B cell (primary cell): ENCODE results near the gene TAF8. TPM values are rescaled to one million over a fixed set of nuclear protein-coding genes. Genes with fewer than 3 reads are reported as not detected.
"Not testable (repeated sequence)": the region's sequence is repeated elsewhere in the genome, so short reads cannot be mapped to it uniquely, and the experiment has no call there.

ENCODE experiments used
- ATAC-seq: fragments of 200-7000 bp; cut with Tn5 transposase; one replicate; pipeline ENCODE4 v1.10.0; 2021; ENCODE audit warnings: low read depth, mild to moderate bottlenecking, moderate number of reproducible peaks, moderate library complexity
- CTCF ChIA-PET: fragments of 350-600 bp; sonication (Branson Sonifier 250); formaldehyde crosslinking; loops from one replicate; lab custom pipeline; 2021; ENCODE audit warnings: antibody characterized with exemption, inconsistent platforms; lab: Charles Lee
- POLR2A ChIA-PET: fragments of 350-600 bp; sonication (Branson Sonifier 250); formaldehyde crosslinking; loops from one replicate; lab custom pipeline; 2021; ENCODE audit warnings: antibody characterized with exemption; lab: Charles Lee
- DNase-seq: peaks from one replicate; pipeline ENCODE4 v3.0.0; 2013
- H2AFZ ChIP-seq: 2 replicates; pipeline ENCODE4 v1.6.1; 2012; ENCODE audit warnings: mild to moderate bottlenecking, low read depth, low read length; ENCODE audit not compliant: insufficient read depth, poor library complexity, severe bottlenecking
- H3K27ac ChIP-seq, 2 donors: 1 replicate in 1 of 2; 2 replicates in 1 of 2; pipeline ENCODE4 v1.5.1; 2012 to 2013; ENCODE audit warnings: low read length in 2 of 2, mild to moderate bottlenecking in 2 of 2, moderate library complexity in 1 of 2
- H3K27me3 ChIP-seq, 4 experiments: fragments of 200-600 bp in 1 of 4; sonication (generic) in 1 of 4; replicated peaks in 1 of 4; 1 replicate in 2 of 4; 2 replicates in 2 of 4; pipeline versions ENCODE4 v1.6.1 to v1.7.0; 2013 to 2016; ENCODE audit warnings: low read length in 3 of 4, mild to moderate bottlenecking in 2 of 4, mixed read lengths in 1 of 4, moderate library complexity in 1 of 4; ENCODE audit not compliant: insufficient read depth in 4 of 4, control insufficient read depth in 3 of 4; ENCODE audit errors: control extremely low read depth in 1 of 4
- H3K36me3 ChIP-seq, 2 experiments: replicated peaks in 1 of 2; 1 replicate in 1 of 2; 2 replicates in 1 of 2; pipeline versions ENCODE4 v1.6.1 to v1.7.1; 2013; ENCODE audit warnings: low read length in 1 of 2; ENCODE audit not compliant: insufficient read depth in 2 of 2, control insufficient read depth in 1 of 2; ENCODE audit errors: control extremely low read depth in 1 of 2, extremely low read depth in 1 of 2
- H3K4me1 ChIP-seq, 2 donors: fragments of 200-600 bp in 1 of 2; sonication (generic) in 1 of 2; 1 replicate in 1 of 2; 2 replicates in 1 of 2; pipeline versions ENCODE4 v1.5.1 to v1.6.1; 2013 to 2017; ENCODE audit warnings: low read length in 2 of 2; ENCODE audit not compliant: control insufficient read depth in 2 of 2, insufficient read depth in 2 of 2
- H3K4me2 ChIP-seq: replicated peaks from 2 replicates; pipeline ENCODE3; 2012; ENCODE audit warnings: mild to moderate bottlenecking, low read depth, low read length; ENCODE audit not compliant: poor library complexity, severe bottlenecking
- H3K4me3 ChIP-seq, 5 experiments: fragments of 200-600 bp in 1 of 5; sonication (generic) in 1 of 5; 1 replicate in 3 of 5; 2 replicates in 2 of 5; pipeline versions ENCODE4 v1.5.1 to v1.7.0; 2011 to 2016; ENCODE audit warnings: low read length in 4 of 5, mild to moderate bottlenecking in 4 of 5, low read depth in 2 of 5, control low read depth in 1 of 5, moderate library complexity in 1 of 5; ENCODE audit not compliant: insufficient read depth in 1 of 5; ENCODE audit errors: control extremely low read depth in 1 of 5, extremely low read depth in 1 of 5
- H3K79me2 ChIP-seq: fragments of 200-600 bp; sonication (generic); one replicate; pipeline ENCODE4 v1.6.0; 2016; ENCODE audit warnings: low read length; ENCODE audit not compliant: control insufficient read depth, insufficient read depth
- H3K9ac ChIP-seq: fragments of 200-600 bp; sonication (generic); 2 replicates; pipeline ENCODE4 v1.6.1; 2017; ENCODE audit warnings: mild to moderate bottlenecking, low read length, moderate library complexity
- H3K9me3 ChIP-seq, 3 donors: one replicate each; pipeline versions ENCODE4 v1.6.1 to v1.7.1; 2013; ENCODE audit warnings: low read length in 2 of 3; ENCODE audit not compliant: control insufficient read depth in 2 of 3, insufficient read depth in 1 of 3; ENCODE audit errors: control extremely low read depth in 1 of 3
- H4K20me1 ChIP-seq: 2 replicates; pipeline ENCODE4 v1.6.0; 2012; ENCODE audit warnings: mild to moderate bottlenecking, low read length; ENCODE audit not compliant: insufficient read depth, control insufficient read depth, poor library complexity, severe bottlenecking
- H3K27ac Mint-ChIP-seq: one replicate; pipeline ENCODE4 v1.8.0; 2021; ENCODE audit warnings: mixed read lengths
- H3K27me3 Mint-ChIP-seq: one replicate; pipeline ENCODE4 v1.8.0; 2021; ENCODE audit warnings: mixed read lengths
- H3K4me1 Mint-ChIP-seq: one replicate; pipeline ENCODE4 v1.8.0; 2021; ENCODE audit warnings: mixed read lengths
- H3K4me3 Mint-ChIP-seq: one replicate; pipeline ENCODE4 v1.8.0; 2021; ENCODE audit warnings: mixed read lengths
- H3K9me3 Mint-ChIP-seq: one replicate; pipeline ENCODE4 v1.8.0; 2022; ENCODE audit warnings: mixed read lengths; ENCODE audit not compliant: insufficient read depth
- EZH2 ChIP-seq: IDR thresholded peaks from 2 replicates; pipeline ENCODE4 v1.6.1; 2012; ENCODE audit warnings: borderline replicate concordance, low read depth, mild to moderate bottlenecking, moderate library complexity, low read length; ENCODE audit not compliant: insufficient read depth, poor library complexity, severe bottlenecking
- WGBS: methylation state at CpG from one replicate; pipeline ENCODE4 v1.1.5; 2013; ENCODE audit warnings: missing lambda C conversion rate; ENCODE audit not compliant: insufficient coverage; 5-methylcytosine and 5-hydroxymethylcytosine counted together
- intact Hi-C: fragments of 100-400 bp; cut with micrococcal nuclease; formaldehyde crosslinking; loops from one replicate; pipeline ENCODE4 v1.10.0; 2022
- polyA plus RNA-seq: library from polyadenylated mRNA; depleted of rRNA; stranded (reverse); fragments of >200 nt; gene quantifications from 2 replicates; pipeline ENCODE4 v1.2.3, GENCODE V29; 2012
- total RNA-seq, 2 donors: library from RNA; stranded (reverse); fragments of 120-200 nt in 1 of 2; gene quantifications; 1 replicate in 1 of 2; 2 replicates in 1 of 2; pipeline versions ENCODE4 v1.2.3 to v1.2.4, GENCODE V29; 2013 to 2022
- TF ChIP-seq, protein P1 (sequence below): fragments of 200-600 bp; IDR thresholded peaks from one replicate; pipeline ENCODE4 v1.8.0; 2022; ENCODE audit warnings: antibody characterized with exemption, mild to moderate bottlenecking

TAF8 gene
- total and polyA plus RNA-seq, 2 donors (not counting 1 experiment from before 2014, with no cell fraction given): 30.6 to 67.0 TPM

DNA sequence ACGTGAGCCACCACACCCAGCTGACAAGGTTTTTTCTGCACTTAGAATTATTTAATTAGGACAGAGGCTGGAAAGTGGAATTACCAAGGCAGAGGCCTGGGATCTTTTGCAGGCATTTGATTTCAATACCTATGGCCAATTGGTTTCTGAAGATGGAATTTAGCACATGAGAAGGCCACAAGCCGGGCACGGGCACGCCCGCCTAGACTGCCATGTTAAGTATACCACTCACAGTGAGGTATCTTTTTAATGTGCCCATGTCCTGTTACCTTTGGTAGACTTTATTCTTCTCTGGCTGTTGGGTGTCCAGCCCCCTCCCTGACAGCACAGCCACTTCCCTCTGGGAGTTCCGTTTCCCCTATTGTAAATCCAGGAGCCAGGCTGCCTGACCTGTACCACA lies 18.0 kb upstream of the TAF8 start:
- H3K9ac ChIP-seq: no peak overlapping the region
- H3K79me2 ChIP-seq: peaks cover 98% of the 10 kb centered on the region
- ATAC-seq (no peak), DNase-seq (no peak)
- POLR2A ChIA-PET: no interaction called here
- no peak overlapping the region for H3K4me3 ChIP-seq
- H3K27me3 ChIP-seq: no peaks in the 10 kb centered on the region
- WGBS: 96% methylated on average over 5 of the region's 6 CpGs
- H3K4me2 ChIP-seq: no peak overlapping the region
- intact Hi-C loops: no loop called here
- H3K27me3 Mint-ChIP-seq: no peaks in the 10 kb centered on the region
- H3K9me3 ChIP-seq: no peaks in the 10 kb centered on the region
- H3K4me1 Mint-ChIP-seq: peaks cover 57% of the 10 kb centered on the region
- no peak overlapping the region for H2AFZ ChIP-seq
- H4K20me1 ChIP-seq: peaks cover 96% of the 10 kb centered on the region
- H3K36me3 ChIP-seq: peaks cover 0 to 43% of the 10 kb centered on the region in 2 experiments
- H3K4me1 ChIP-seq: peaks cover 40 to 57% of the 10 kb centered on the region in 2 donors
- CTCF ChIA-PET: interaction anchor here (0.6 to 10.9 kb wide), 4 partner anchors 13 to 785 kb away, joined by 3 to 130 read pairs (median 4); partner anchors contain the start of gene TAF8
- peak overlapping the region; percentile 52 for H3K4me3 Mint-ChIP-seq
- peak overlapping the region; percentile 50 for H3K27ac Mint-ChIP-seq
- no peak for TF ChIP-seq EZH2
- TF ChIP-seq, protein P1, sequence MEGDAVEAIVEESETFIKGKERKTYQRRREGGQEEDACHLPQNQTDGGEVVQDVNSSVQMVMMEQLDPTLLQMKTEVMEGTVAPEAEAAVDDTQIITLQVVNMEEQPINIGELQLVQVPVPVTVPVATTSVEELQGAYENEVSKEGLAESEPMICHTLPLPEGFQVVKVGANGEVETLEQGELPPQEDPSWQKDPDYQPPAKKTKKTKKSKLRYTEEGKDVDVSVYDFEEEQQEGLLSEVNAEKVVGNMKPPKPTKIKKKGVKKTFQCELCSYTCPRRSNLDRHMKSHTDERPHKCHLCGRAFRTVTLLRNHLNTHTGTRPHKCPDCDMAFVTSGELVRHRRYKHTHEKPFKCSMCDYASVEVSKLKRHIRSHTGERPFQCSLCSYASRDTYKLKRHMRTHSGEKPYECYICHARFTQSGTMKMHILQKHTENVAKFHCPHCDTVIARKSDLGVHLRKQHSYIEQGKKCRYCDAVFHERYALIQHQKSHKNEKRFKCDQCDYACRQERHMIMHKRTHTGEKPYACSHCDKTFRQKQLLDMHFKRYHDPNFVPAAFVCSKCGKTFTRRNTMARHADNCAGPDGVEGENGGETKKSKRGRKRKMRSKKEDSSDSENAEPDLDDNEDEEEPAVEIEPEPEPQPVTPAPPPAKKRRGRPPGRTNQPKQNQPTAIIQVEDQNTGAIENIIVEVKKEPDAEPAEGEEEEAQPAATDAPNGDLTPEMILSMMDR: no peak
- H3K9me3 Mint-ChIP-seq: no peaks in the 10 kb centered on the region
- H3K27ac ChIP-seq: peak overlapping the region in 1 of 2 donors; percentile 7

DNA sequence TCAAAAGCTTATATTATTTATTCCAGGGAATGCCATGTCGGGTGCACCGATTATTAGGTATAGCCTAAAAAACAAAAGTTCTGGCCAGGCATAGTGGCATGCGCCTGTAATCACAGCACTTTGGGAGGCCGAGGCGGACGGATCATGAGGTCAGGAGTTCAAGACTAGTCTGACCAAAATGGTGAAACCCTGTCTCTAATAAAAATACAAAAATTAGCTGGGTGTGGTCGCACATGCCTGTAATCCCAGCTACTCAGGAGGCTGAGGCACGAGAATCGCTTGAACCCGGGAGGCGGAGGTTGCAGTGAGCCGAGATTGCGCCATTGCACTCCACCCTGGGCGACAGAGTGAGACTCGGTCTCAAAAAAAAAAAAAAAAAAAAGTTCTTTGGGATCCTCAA lies 12.7 kb upstream of the TAF8 start:
- Histone ChIP-seq H4K20me1 (peaks cover 97% of the 10 kb centered on the region), H3K27ac (peak overlapping the region in 1 of 2 donors; percentile 79), H3K79me2 (peaks cover 98% of the 10 kb centered on the region), H3K4me1 (peaks cover 31 to 40% of the 10 kb centered on the region in 2 donors), H3K36me3 (peaks cover 0 to 24% of the 10 kb centered on the region in 2 experiments)
- H3K9me3 Mint-ChIP-seq, H3K4me2 ChIP-seq, H2AFZ ChIP-seq, H3K4me3 ChIP-seq, H3K9ac ChIP-seq, DNase-seq, H3K27me3 Mint-ChIP-seq, H3K4me3 Mint-ChIP-seq, CTCF ChIA-PET, POLR2A ChIA-PET, H3K27me3 ChIP-seq, ATAC-seq, H3K9me3 ChIP-seq: not testable (repeated sequence)
- Mint-ChIP-seq H3K27ac (peak overlapping the region; percentile 76), H3K4me1 (peaks cover 46% of the 10 kb centered on the region)
- WGBS: 97% methylated on average over 15 of the region's 15 CpGs
- intact Hi-C loops: loop anchor here (2.0 kb wide), 1 partner anchor 31 kb away; no protein-coding TSS in a partner anchor
